GM21825 (cell line): ENCODE results near the gene TMEM248.
A peak's percentile ranks its signal among the peaks of the same experiment; 100 is the strongest.
"Not testable (repeated sequence)": the region's sequence is repeated elsewhere in the genome, so short reads cannot be mapped to it uniquely, and the experiment has no call there.

Experiments used
- ATAC-seq: cut with Tn5 transposase; IDR thresholded peaks from one replicate; pipeline ENCODE4 v1.9.1; 2021; ENCODE audit warnings: mild to moderate bottlenecking, moderate library complexity; ENCODE audit not compliant: unreplicated experiment

Gene TMEM248

GRCh38 chr7:66908598-66908997 is 12.4 kb upstream of the TMEM248 start:
- not testable (repeated sequence) for ATAC-seq

- no peak for ATAC-seq
Observed at GRCh38 chr7:66910789-66911188, 10.2 kb upstream of the TMEM248 start.

DNA sequence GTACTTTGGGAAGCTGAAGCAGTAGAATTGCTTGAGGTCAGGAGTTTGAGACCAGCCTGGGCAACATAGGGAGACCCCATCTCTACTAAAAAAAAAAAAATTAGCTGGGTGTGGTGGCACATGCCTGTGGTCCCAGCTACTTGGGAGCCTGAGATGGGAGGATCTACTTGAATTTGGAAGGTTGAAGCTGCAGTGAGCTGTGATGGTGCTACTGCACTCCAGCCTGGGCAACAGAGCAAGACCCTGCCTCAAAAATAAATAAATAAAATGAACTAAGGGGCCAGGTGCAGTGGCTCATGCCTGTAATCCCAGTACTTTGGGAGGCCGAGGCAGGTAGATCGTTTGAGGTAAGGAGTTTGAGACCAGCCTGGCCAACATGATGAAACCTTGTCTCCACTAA is 9.8 kb upstream of the TMEM248 start:
- ATAC-seq = not testable (repeated sequence)

GRCh38 chr7:66912195-66912594 is 8.8 kb upstream of the TMEM248 start:
- no peak for ATAC-seq

DNA sequence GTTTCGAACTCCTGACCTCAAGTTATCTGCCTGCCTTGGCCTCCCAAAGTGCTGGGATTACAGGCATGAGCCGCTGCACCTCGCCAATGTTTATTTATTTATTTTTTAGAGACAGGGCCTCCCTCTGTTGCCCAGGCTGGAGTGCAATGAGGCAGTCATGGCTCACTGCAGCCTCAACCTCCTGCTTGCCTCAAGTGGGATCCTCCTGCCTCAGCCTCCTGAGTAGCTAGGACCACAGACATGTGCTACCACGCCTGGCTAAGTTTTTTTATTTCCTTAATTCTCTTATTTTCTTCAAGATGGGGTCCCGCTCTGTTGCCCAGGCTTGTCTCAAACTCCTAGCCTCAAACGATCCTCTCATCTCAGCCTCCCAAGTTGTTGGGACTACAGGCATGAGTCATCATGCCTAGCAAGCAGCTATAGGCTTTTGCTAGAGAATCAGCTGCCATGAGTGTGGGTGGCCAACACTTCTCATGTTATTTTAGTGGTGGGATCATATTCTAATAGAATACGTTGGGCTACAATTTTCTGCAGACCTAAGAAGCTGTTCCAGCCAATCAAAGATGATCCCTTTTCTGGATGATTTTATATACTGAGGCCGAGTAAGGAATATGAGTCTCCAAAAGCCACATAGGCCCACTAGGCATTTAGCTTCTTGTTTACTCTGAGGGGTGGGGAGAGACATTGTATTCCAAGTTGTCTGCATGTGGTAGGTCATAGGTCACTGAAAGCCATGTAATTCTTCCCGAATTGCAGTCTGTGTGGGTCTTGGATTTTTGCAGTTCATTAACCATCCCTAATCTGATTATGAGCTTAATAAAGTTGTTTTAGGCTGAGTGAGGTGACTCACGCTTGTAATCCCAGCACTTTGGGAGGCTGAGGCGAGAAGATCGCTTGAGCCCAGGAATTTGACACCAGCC is 7.6 kb upstream of the TMEM248 start:
- no peak for ATAC-seq

DNA sequence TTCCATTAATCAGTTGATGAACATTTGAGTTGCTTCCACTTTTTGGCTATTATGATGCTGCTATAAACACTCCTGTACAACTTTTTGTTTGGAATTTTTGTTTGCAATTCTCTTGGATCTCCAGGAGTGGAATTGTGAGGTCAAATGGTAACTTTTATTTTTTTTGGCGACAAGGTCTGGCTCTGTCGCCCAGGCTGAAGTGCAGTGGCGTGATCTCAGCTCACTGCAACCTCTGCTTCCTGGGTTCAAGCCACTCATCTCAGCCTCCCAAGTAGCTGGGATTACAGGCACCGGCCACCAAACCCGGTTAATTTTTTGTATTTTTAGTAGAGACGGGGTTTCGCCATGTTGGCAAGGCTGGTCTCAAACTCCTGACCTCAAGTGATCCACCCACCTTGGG is 3.1 kb upstream of the TMEM248 start:
- ATAC-seq = not testable (repeated sequence)

DNA sequence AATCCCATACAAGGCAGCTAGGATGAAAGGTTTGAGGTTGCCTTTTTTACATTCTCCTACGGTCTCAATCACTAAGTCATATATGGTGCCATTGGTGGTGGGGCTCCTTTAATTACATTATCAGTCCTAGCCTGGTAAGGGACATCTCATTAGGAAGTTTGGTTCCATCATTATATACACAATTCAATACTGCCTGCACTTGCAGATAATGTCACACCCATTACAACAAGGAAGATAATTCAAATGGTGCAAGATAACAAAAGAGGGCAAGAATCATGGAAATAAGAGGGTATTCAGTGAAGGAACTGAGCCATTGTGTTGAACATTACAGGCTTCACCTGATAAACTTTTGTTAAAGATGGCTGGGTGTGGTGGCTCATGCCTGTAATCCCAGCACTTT is 1.7 kb upstream of the TMEM248 start:
- no peak for ATAC-seq

GRCh38 chr7:66919704-66920103 is 1.3 kb upstream of the TMEM248 start:
- ATAC-seq = no peak

- no peak for ATAC-seq
Observed at GRCh38 chr7:66920256-66920655, 769 bp upstream of the TMEM248 start.

- no peak for ATAC-seq
Observed at GRCh38 chr7:66921396-66921917, 432 bp downstream of the TMEM248 start.

GRCh38 chr7:66921918-66922486 is 977 bp downstream of the TMEM248 start:
- peak; percentile 38 for ATAC-seq

DNA sequence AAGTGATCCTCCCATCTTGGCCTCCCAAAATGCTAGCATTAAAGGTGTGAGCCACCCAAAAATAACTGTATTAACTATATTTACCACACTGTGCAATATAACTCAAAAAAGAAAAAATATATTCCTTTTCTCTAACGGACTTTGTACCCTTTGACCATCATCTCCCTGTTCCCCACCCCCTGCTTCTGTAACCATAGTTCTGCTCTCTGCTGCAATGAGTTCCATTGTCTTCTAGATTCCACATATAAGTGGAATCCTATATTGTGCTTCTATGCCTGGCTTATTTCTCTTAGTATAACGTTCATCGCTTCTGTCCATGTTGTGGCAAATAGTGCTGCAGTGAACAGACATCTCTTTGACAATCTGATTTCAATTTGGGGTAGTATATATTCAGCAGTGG is 4.2 kb downstream of the TMEM248 start:
- no peak for ATAC-seq

GRCh38 chr7:66927348-66927948 is 6.4 kb downstream of the TMEM248 start:
- ATAC-seq = no peak

DNA sequence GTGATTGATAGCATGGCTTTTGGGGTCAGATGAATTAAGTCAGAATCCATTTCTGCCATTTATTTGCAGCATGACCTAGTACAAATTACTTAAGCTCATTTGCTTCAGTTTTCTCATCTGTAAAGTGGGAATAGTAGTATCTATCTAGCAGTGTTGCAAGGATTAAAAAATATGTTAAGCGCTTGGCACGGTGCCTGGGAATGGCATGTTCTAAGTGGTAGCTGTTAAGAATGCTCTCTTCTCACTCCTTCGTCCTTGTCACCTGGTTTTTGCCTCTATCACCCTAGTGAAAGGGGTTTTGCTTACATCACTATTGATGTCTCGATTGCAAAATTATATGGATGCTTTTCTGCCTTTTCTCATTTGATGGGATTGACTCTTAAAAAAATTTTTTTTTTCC is 7.4 kb downstream of the TMEM248 start:
- ATAC-seq = no peak

DNA sequence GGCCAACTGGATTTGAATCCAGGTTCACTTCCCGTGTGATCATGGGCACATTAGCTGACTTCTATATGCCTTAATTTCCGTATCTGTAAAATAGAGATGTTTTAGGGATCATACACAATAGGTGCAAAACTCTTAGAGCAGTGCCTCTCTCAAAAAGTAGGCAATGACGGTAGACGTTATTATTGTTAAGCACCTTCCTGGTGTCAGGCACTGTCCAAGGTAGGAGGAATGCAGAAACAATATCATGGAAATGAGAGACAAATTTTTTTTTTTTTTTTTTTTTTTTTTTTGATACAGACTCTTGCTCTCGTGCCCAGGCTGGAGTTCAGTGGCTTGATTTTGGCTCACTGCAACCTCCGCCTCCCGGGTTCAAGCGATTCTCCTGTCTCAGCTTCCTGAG is 8.1 kb downstream of the TMEM248 start:
- no peak for ATAC-seq

DNA sequence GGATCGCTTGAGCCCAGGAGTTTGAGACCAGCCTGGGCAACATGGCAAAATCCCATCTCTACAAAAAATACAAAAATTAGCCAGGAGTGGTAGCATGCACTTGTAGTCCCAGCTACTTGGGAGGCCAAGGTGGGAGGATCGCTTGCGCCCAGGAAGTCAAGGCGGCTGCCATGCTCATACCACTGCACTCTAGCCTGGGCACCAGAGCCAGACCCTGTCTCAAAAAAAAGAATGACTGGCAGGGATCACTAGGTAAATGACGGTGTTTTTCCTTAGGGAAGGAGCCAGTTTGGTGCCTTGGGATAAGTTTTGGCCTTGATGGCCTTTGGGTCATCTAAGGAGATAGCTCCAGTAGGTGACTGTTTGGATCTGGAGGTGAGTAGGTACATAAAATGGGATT is 8.9 kb downstream of the TMEM248 start:
- ATAC-seq = no peak

DNA sequence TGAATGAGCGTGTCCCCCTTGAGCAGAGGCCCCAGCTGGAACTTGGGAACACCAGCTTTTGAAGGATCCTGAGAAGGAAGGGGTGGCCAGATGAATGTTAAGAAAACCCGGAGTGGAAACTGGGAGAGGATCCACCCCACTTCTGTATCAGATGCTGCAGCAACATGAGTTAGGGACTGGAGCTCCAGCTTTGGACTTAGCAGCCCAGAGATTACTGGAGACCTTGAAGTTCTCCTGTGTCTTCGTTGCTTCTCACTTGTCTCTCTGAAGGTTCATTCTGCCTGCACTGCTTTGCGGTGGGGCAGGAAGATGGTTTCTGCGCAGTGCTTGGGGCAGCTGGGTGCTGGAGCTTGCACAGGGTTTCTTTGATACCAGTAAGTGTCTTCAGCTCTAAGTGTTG is 9.3 kb downstream of the TMEM248 start:
- no peak for ATAC-seq

DNA sequence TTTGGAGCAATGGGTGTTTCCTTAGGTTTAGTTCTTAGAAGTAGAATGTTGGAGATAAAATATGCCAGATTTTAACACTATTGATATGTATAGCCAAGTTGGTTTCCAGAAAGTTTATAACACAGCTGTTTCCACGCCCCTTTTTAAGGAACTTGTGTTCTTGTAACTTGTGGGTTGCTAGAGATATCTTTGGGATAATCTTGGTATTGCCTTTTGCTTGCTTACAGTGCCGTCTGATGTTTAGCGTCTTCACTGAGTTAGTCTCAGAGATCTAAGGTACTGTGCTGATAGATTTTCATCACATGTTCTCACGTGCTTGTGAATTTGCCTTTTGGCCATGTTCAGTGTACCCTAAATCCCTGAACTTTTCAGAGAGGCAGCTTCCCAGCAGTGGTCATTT is 12.4 kb downstream of the TMEM248 start:
- ATAC-seq = no peak

DNA sequence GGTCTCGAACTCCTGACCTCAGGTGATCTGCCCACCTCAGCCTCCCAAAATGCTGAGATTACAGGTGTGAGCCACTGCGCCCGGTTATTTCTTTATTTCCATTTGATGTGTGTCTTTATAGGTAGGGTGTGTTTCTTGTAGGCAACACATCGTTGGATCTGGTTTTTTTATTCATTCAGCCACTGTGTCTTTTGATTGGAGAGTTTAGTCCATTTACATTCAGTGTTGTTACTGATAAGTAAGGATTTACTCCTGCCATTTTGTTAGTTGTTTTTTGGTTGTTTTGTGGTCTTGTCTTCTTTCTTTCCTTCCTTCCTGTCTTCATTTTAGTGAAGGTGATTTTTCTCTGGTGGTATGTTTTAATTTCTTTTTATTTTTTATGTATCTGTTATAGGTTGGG is 16.9 kb downstream of the TMEM248 start:
- no peak for ATAC-seq

DNA sequence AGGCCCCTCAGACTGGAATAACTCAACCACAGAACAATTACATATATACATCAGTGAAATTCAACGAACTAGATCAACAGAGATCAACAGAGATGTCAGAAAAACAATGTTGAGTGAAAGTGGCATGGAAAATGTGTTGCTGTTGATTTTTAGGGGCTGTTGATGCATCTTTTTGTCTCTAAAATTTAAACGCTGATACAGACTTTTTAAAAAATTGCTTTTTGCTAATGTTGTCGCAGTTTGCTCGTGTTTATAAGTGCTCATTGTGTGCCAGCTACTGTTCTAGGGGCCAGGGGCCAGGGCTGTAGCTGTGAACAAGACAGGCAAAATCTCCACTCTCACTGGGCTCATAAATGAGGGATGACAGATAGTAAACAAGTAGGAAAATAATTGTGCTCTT is 18.3 kb downstream of the TMEM248 start:
- no peak for ATAC-seq

- no peak for ATAC-seq
Observed at GRCh38 chr7:66946545-66946944, 25.5 kb downstream of the TMEM248 start.
